ENCODE results near the gene SMIM45.

DNA sequence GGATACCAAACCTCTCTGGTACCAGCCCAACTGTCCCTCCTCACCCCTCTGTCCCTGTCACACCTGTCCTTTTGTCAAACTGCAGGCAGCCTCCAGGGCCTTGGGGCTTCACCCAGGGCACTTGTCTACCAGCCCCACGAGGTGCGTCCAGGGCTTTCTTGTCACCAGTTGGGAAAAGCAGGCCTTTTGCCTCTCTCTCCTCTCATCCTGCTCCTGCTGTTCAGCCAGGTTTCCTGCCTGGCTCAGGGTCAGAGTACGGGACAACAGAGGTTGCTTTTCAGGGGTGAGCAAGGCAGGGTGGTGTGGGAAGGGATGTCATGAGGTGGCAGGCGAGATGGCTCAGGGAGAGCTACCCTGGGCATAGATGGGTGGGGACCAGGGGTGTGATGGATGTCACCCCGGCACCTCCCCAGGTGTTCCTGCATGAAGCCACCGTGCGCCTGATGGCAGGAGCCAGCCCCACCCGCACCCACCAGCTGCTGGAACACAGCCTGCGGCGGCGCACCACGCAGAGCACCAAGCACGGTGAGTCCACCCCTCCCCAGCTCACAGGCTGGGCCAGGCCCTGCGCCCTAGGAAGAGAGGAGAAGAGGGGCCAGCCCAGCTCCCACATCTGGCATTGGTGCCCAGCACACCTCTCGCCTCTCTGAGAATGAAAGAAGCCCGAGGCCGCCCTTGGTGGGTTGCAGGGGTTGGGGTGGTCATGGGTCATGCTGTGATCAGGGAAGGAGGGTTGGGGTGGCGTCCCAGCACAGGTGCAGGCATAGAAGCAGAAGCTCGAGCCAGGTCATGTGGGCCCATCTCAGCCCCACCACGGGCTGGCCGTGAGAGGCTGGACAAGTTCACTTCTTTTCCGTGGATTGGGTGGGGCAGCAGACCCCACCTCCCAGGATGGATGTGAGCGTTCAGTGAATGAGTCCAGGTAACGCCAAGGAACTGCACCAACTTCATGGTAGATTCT, 47.2 kb upstream of the SMIM45 start:
- no peak for TF ChIP-seq POLR2A (IDR thresholded peaks at IDR 0.05)
- TF ChIP-seq, protein P1, sequence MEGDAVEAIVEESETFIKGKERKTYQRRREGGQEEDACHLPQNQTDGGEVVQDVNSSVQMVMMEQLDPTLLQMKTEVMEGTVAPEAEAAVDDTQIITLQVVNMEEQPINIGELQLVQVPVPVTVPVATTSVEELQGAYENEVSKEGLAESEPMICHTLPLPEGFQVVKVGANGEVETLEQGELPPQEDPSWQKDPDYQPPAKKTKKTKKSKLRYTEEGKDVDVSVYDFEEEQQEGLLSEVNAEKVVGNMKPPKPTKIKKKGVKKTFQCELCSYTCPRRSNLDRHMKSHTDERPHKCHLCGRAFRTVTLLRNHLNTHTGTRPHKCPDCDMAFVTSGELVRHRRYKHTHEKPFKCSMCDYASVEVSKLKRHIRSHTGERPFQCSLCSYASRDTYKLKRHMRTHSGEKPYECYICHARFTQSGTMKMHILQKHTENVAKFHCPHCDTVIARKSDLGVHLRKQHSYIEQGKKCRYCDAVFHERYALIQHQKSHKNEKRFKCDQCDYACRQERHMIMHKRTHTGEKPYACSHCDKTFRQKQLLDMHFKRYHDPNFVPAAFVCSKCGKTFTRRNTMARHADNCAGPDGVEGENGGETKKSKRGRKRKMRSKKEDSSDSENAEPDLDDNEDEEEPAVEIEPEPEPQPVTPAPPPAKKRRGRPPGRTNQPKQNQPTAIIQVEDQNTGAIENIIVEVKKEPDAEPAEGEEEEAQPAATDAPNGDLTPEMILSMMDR (IDR thresholded peaks at IDR 0.05): no peak

All from uterus (tissue), 2 donors.